Measurements from ENCODE around the gene NMT2. TPM values are rescaled to one million over a fixed set of nuclear protein-coding genes. Genes with fewer than 3 reads are reported as not detected.

Gene NMT2
- total and polyA plus RNA-seq, 10 of the 15 experiments (the other 5 are each of a cell fraction or from before 2014, with no cell fraction given) = 4.9 to 12.0 (median 9.2) TPM

- TF ChIP-seq ETV6 (conservative IDR thresholded peaks at IDR 0.05 in 1 of 2, IDR thresholded peaks at IDR 0.05 in 1 of 2; ENCODE audit: borderline replicate concordance in 1 of 2, low read depth in 1 of 2) = no peak
- no peak for TF ChIP-seq CHD4 (IDR thresholded peaks at IDR 0.05)
Measured at GRCh38 chr10:15150563-15150962, 17.9 kb downstream of the NMT2 start (continued).

DNA sequence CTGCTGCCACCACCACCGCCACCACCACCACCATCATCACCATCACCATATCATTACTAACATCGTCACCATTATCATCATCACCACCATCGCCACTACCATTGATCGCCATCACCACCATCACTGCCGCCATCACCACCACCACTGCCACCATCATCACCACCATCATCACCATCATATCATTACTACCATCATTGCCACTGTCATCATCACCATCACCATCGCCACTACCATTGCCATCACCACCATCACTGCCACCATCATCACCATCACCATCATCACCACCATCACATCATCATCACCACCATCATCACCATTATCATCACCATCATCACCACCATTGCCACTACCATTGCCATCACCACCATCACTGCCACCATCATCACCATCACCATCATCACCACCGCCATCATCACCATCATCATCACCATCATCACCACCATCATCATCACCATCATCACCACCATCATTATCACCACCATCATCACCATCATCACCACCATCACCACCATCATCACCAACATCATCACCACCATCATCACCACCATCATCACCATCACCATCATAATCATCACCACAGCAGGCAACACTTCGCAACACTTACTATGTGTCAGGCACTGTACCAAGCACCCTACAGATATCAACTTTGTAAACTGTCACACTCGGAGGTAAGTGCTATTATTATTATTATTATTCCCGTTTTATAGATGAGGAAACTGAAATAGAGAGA is 19.3 kb downstream of the NMT2 start:
- no peak overlapping the region for H3K4me2 ChIP-seq (ENCODE audit: control insufficient read depth, insufficient read depth)
- no peak overlapping the region for H3K4me3 ChIP-seq
- in situ Hi-C loops (cut with MboI) = no loop called here
- ATAC-seq (no peak), DNase-seq (ENCODE audit: low read depth, low spot score) (no peak), FAIRE-seq (no peak)
- no peaks in the 10 kb centered on the region; a peak in 1 of 4 replicates for H3K36me3 ChIP-seq (ENCODE audit: control insufficient read depth in 2 of 2, insufficient read depth in 2 of 2, low read length in 1 of 2)
- no TSS peak for BruUV-seq (replicated peaks)
- no peaks in the 10 kb centered on the region; the same call in 2 of the 3 replicates for H3K9me3 ChIP-seq (replicated peaks; ENCODE audit: control insufficient read depth, insufficient read depth, low read length)
- intact Hi-C loops (cut with micrococcal nuclease; ENCODE audit: unreplicated experiment) = no loop called here
- ChIA-PET CTCF (interaction anchor here (1.7 kb wide), 1 partner anchor 19 kb away, joined by 8 read pairs; the partner anchor contains the start of gene NMT2), RAD21 (ENCODE audit: unreplicated experiment) (no interaction called here), POLR2A (no interaction called here), SMC1A (ENCODE audit: uncharacterized antibody, unreplicated experiment) (no interaction called here)
- H4K20me1 ChIP-seq (ENCODE audit: control insufficient read depth, insufficient read depth) = no peaks in the 10 kb centered on the region
- H3K27me3 ChIP-seq (replicated peaks in 1 of 2; ENCODE audit: control insufficient read depth in 2 of 2, insufficient read depth in 2 of 2, low read length in 1 of 2) = no peaks in the 10 kb centered on the region
- H3K27ac ChIP-seq (ENCODE audit: control insufficient read depth, insufficient read depth) = no peak overlapping the region
- H3K79me2 ChIP-seq (ENCODE audit: control insufficient read depth, insufficient read depth, low read length) = no peaks in the 10 kb centered on the region
- no peak overlapping the region for H3K9ac ChIP-seq (ENCODE audit: control insufficient read depth, insufficient read depth, low read length)
- no peak overlapping the region for H2AFZ ChIP-seq (ENCODE audit: control insufficient read depth, low read depth, low read length)
- no peaks in the 10 kb centered on the region; the same call in 1 of the 2 replicates for H3K4me1 ChIP-seq (ENCODE audit: control insufficient read depth, insufficient read depth, low read length)
- WGBS (ENCODE audit: insufficient coverage, insufficient replicate concordance, low lambda C conversion rate, missing lambda C conversion rate) = 71% methylated on average over 10 of the region's 10 CpGs
- TF ChIP-seq ZZZ3 (IDR thresholded peaks at IDR 0.05; ENCODE audit: control insufficient read depth, insufficient read length, low read depth) = no peak
- TF ChIP-seq, protein P1, sequence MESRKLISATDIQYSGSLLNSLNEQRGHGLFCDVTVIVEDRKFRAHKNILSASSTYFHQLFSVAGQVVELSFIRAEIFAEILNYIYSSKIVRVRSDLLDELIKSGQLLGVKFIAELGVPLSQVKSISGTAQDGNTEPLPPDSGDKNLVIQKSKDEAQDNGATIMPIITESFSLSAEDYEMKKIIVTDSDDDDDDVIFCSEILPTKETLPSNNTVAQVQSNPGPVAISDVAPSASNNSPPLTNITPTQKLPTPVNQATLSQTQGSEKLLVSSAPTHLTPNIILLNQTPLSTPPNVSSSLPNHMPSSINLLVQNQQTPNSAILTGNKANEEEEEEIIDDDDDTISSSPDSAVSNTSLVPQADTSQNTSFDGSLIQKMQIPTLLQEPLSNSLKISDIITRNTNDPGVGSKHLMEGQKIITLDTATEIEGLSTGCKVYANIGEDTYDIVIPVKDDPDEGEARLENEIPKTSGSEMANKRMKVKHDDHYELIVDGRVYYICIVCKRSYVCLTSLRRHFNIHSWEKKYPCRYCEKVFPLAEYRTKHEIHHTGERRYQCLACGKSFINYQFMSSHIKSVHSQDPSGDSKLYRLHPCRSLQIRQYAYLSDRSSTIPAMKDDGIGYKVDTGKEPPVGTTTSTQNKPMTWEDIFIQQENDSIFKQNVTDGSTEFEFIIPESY (IDR thresholded peaks at IDR 0.05) = no peak
- TF ChIP-seq, protein P2, sequence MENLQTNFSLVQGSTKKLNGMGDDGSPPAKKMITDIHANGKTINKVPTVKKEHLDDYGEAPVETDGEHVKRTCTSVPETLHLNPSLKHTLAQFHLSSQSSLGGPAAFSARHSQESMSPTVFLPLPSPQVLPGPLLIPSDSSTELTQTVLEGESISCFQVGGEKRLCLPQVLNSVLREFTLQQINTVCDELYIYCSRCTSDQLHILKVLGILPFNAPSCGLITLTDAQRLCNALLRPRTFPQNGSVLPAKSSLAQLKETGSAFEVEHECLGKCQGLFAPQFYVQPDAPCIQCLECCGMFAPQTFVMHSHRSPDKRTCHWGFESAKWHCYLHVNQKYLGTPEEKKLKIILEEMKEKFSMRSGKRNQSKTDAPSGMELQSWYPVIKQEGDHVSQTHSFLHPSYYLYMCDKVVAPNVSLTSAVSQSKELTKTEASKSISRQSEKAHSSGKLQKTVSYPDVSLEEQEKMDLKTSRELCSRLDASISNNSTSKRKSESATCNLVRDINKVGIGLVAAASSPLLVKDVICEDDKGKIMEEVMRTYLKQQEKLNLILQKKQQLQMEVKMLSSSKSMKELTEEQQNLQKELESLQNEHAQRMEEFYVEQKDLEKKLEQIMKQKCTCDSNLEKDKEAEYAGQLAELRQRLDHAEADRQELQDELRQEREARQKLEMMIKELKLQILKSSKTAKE (IDR thresholded peaks at IDR 0.05; ENCODE audit: low read depth, poor library complexity, severe bottlenecking) = no peak
- TF ChIP-seq TARDBP (IDR thresholded peaks at IDR 0.05; ENCODE audit: borderline replicate concordance) = no peak
- TF ChIP-seq RB1 (IDR thresholded peaks at IDR 0.05; ENCODE audit: borderline replicate concordance) = no peak
- no peak for TF ChIP-seq MTA3 (IDR thresholded peaks at IDR 0.05; ENCODE audit: borderline replicate concordance, low read length)
- TF ChIP-seq SIN3A (IDR thresholded peaks at IDR 0.05; ENCODE audit: low read depth, low read length) = no peak
- TF ChIP-seq RFX5 (IDR thresholded peaks at IDR 0.05; ENCODE audit: low read depth, low read length) = no peak
- no peak for TF ChIP-seq CUX1 (IDR thresholded peaks at IDR 0.05; ENCODE audit: insufficient replicate concordance, low read depth, low read length)

All from GM12878 (cell line).